Transverse colon (tissue), 3 donors: ENCODE data around the gene METTL21C.

Experiments used
- POLR2A ChIP-seq: fragments of 450-650 bp; IDR thresholded peaks from one replicate; pipeline ENCODE4 v1.6.1; 2016; ENCODE audit warnings: antibody characterized with exemption, mild to moderate bottlenecking, moderate library complexity
- TF ChIP-seq, protein P1 (sequence below), 5 experiments: fragments of 200-600 bp in 3 of 5; fragments of 450-650 bp in 2 of 5; sonication (generic) in 3 of 5; IDR thresholded peaks; 1 replicate in 2 of 5; 2 replicates in 3 of 5; pipeline ENCODE4 v1.5.1; 2016 to 2017; ENCODE audit warnings: antibody characterized with exemption in 5 of 5, inconsistent platforms in 3 of 5, mild to moderate bottlenecking in 2 of 5, moderate library complexity in 1 of 5

DNA sequence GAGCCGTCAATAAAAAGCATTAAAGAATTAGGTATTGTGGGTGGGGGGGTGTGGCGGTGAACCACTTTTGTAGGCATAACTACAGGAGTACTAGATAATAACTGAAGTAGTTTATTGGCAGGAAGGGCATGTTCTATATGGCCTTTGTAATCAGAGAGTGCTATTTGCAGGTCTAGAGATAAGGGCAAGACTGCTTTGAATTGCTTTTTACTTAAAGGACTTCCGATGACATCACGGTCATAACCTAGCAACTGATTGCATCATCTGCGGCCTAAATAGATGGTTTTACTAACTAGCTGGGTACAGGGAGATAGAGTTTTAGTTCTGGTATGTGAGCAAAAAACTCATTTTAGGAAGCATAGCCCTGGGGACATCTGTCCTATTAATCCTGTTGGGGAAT, 24.7 kb downstream of the METTL21C start:
- no peak for TF ChIP-seq POLR2A
- TF ChIP-seq, protein P1, sequence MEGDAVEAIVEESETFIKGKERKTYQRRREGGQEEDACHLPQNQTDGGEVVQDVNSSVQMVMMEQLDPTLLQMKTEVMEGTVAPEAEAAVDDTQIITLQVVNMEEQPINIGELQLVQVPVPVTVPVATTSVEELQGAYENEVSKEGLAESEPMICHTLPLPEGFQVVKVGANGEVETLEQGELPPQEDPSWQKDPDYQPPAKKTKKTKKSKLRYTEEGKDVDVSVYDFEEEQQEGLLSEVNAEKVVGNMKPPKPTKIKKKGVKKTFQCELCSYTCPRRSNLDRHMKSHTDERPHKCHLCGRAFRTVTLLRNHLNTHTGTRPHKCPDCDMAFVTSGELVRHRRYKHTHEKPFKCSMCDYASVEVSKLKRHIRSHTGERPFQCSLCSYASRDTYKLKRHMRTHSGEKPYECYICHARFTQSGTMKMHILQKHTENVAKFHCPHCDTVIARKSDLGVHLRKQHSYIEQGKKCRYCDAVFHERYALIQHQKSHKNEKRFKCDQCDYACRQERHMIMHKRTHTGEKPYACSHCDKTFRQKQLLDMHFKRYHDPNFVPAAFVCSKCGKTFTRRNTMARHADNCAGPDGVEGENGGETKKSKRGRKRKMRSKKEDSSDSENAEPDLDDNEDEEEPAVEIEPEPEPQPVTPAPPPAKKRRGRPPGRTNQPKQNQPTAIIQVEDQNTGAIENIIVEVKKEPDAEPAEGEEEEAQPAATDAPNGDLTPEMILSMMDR (IDR thresholded peaks at IDR 0.05): no peak
